MCF 10A (cell line): ENCODE results near the gene PTPN21. TPM values are rescaled to one million over a fixed set of nuclear protein-coding genes. Genes with fewer than 3 reads are reported as not detected.

Experiments used
- BruUV-seq: library from RNA; stranded (reverse); fragments of 400-500 nt; replicated peaks from 2 replicates; lab custom pipeline; 2021; lab: Mats Ljungman, UMichigan
- CTCF ChIA-PET: fragments of 300-600 bp; sonication (Branson Sonifier 250); formaldehyde crosslinking; extraction: SDS; loops from one replicate; lab custom pipeline; 2021; ENCODE audit warnings: antibody characterized with exemption, inconsistent platforms; lab: Yijun Ruan, JAX
- POLR2A ChIA-PET: fragments of 300-600, 350-650 bp; sonication (Branson Sonifier 250); formaldehyde crosslinking; extraction: SDS; loops from one replicate; lab custom pipeline; 2020; ENCODE audit warnings: antibody characterized with exemption, inconsistent platforms; lab: Yijun Ruan, JAX
- DNase-seq: peaks from one replicate; pipeline ENCODE4 v3.0.0-alpha.2; 2018; ENCODE audit not compliant: unreplicated experiment
- H3K27ac Mint-ChIP-seq: one replicate; pipeline ENCODE4 v1.8.0; 2022; ENCODE audit warnings: mild to moderate bottlenecking, low read depth, mixed read lengths; ENCODE audit not compliant: unreplicated experiment
- H3K27me3 Mint-ChIP-seq: one replicate; pipeline ENCODE4 v1.8.0; 2022; ENCODE audit warnings: mixed read lengths; ENCODE audit not compliant: insufficient read depth, unreplicated experiment
- H3K36me3 Mint-ChIP-seq: one replicate; pipeline ENCODE4 v1.8.0; 2022; ENCODE audit warnings: mild to moderate bottlenecking, moderate library complexity, mixed read lengths; ENCODE audit not compliant: insufficient read depth, unreplicated experiment
- H3K4me1 Mint-ChIP-seq: one replicate; pipeline ENCODE4 v1.8.0; 2022; ENCODE audit warnings: mixed read lengths; ENCODE audit not compliant: insufficient read depth, unreplicated experiment
- H3K4me3 Mint-ChIP-seq: one replicate; pipeline ENCODE4 v1.8.0; 2022; ENCODE audit warnings: mild to moderate bottlenecking, moderate library complexity, mixed read lengths; ENCODE audit not compliant: unreplicated experiment
- H3K9me3 Mint-ChIP-seq: one replicate; pipeline ENCODE4 v1.8.0; 2022; ENCODE audit warnings: mixed read lengths; ENCODE audit not compliant: unreplicated experiment
- CTCF ChIP-seq: fragments of 200-600 bp; IDR thresholded peaks from one replicate; pipeline ENCODE4 v1.8.0; 2022; ENCODE audit warnings: antibody characterized with exemption, mild to moderate bottlenecking; ENCODE audit not compliant: unreplicated experiment
- intact Hi-C: fragments of 100-400 bp; cut with micrococcal nuclease; formaldehyde crosslinking; loops from 2 replicates; pipeline ENCODE4 v1.14.1; 2022
- total RNA-seq: library from RNA; stranded (reverse); gene quantifications from 2 replicates; pipeline ENCODE4 v1.2.3, GENCODE V29; 2022

Gene PTPN21
- total RNA-seq, 1 experiment from 2014 or later, result 18.1 TPM

GRCh38 chr14:88452231-88452630 lies 102.6 kb downstream of the PTPN21 start:
- Mint-ChIP-seq H3K36me3 (peaks cover 10% of the 10 kb centered on the region), H3K27me3 (no peaks in the 10 kb centered on the region), H3K9me3 (peaks cover 3% of the 10 kb centered on the region), H3K27ac (no peak overlapping the region), H3K4me1 (no peaks in the 10 kb centered on the region), H3K4me3 (no peak overlapping the region)
- BruUV-seq, result no TSS peak
- ChIA-PET CTCF (interaction anchor here (0.7 to 1.3 kb wide), 3 partner anchors 12 to 263 kb away, joined by 3 to 6 read pairs (median 3); no protein-coding TSS in a partner anchor), POLR2A (no interaction called here)
- no peak for DNase-seq
- intact Hi-C loops, result no loop called here
- no peak for TF ChIP-seq CTCF

- TF ChIP-seq CTCF, result no peak
- H3K4me3 Mint-ChIP-seq, result no peak overlapping the region
- BruUV-seq, result no TSS peak
- no peak overlapping the region for H3K27ac Mint-ChIP-seq
- peaks cover 13% of the 10 kb centered on the region for H3K36me3 Mint-ChIP-seq
- H3K9me3 Mint-ChIP-seq, result no peaks in the 10 kb centered on the region
- ChIA-PET POLR2A (no interaction called here), CTCF (interaction anchor here (0.6 to 1.7 kb wide), 5 partner anchors 10 to 493 kb away, joined by 3 read pairs; no protein-coding TSS in a partner anchor)
- intact Hi-C loops, result no loop called here
- no peaks in the 10 kb centered on the region for H3K4me1 Mint-ChIP-seq
- DNase-seq, result no peak
- no peaks in the 10 kb centered on the region for H3K27me3 Mint-ChIP-seq
Measured at GRCh38 chr14:88439088-88439487, 115.7 kb downstream of the PTPN21 start.

- no peak overlapping the region for H3K27ac Mint-ChIP-seq
Measured at GRCh38 chr14:88437658-88438057, 117.1 kb downstream of the PTPN21 start.

GRCh38 chr14:88430976-88431375 lies 123.8 kb downstream of the PTPN21 start:
- H3K4me3 Mint-ChIP-seq, result no peak overlapping the region
- no peaks in the 10 kb centered on the region for H3K9me3 Mint-ChIP-seq
- ChIA-PET CTCF (interaction anchor here (1.1 kb wide), 1 partner anchor 241 kb away, joined by 3 read pairs; no protein-coding TSS in a partner anchor), POLR2A (no interaction called here)
- intact Hi-C loops, result no loop called here
- H3K4me1 Mint-ChIP-seq, result no peaks in the 10 kb centered on the region
- no peak for TF ChIP-seq CTCF
- no peak overlapping the region for H3K27ac Mint-ChIP-seq
- H3K36me3 Mint-ChIP-seq, result peaks cover 11% of the 10 kb centered on the region
- H3K27me3 Mint-ChIP-seq, result no peaks in the 10 kb centered on the region
- no TSS peak for BruUV-seq
- DNase-seq, result no peak

More at GRCh38 chr14:88437658-88438057, 117.1 kb downstream of the PTPN21 start:
- ChIA-PET POLR2A (interaction anchor here (1.1 kb wide), 1 partner anchor 248 kb away, joined by 3 read pairs; no protein-coding TSS in a partner anchor), CTCF (interaction anchor here (0.6 to 0.8 kb wide), 2 partner anchors 232 to 250 kb away, joined by 3 to 4 read pairs; no protein-coding TSS in a partner anchor)
- intact Hi-C loops, result loop anchor here (2.0 kb wide), 1 partner anchor 249 kb away; no protein-coding TSS in a partner anchor
- H3K4me3 Mint-ChIP-seq, result no peak overlapping the region
- no peak for DNase-seq
- no peaks in the 10 kb centered on the region for H3K4me1 Mint-ChIP-seq
- BruUV-seq, result no TSS peak
- peaks cover 13% of the 10 kb centered on the region for H3K36me3 Mint-ChIP-seq
- no peaks in the 10 kb centered on the region for H3K9me3 Mint-ChIP-seq
- no peaks in the 10 kb centered on the region for H3K27me3 Mint-ChIP-seq
- no peak for TF ChIP-seq CTCF
